Myocyte (in vitro differentiated cells): ENCODE data around the gene ZC3HAV1. TPM values are rescaled to one million over a fixed set of nuclear protein-coding genes. Genes with fewer than 3 reads are reported as not detected.
"Not testable (repeated sequence)": the region's sequence is repeated elsewhere in the genome, so short reads cannot be mapped to it uniquely, and the experiment has no call there.

Experiments used
- DNase-seq: peaks from one replicate; pipeline ENCODE4 v3.0.0-alpha.2; 2012; ENCODE audit warnings: low read depth
- total RNA-seq: library from RNA; depleted of rRNA; stranded (reverse); fragments of >200 nt; gene quantifications from 2 replicates; pipeline ENCODE4 v1.2.3, GENCODE V29; 2014

The ZC3HAV1 gene
- total RNA-seq, 1 donor from 2014 or later, result 29.7 TPM

GRCh38 chr7:139025861-139026260, 83.7 kb downstream of the ZC3HAV1 start:
- not testable (repeated sequence) for DNase-seq

- no peak for DNase-seq
These were observed 86.4 kb downstream of the ZC3HAV1 start for GRCh38 chr7:139023076-139023475.

- DNase-seq, result no peak
These were observed 87.2 kb downstream of the ZC3HAV1 start for GRCh38 chr7:139022286-139022685.

- no peak for DNase-seq
These were observed 90.6 kb downstream of the ZC3HAV1 start for GRCh38 chr7:139018910-139019309.

- DNase-seq, result peak; percentile 82
These were observed 92.5 kb downstream of the ZC3HAV1 start for GRCh38 chr7:139016931-139017511.

- peak; percentile 40 for DNase-seq
These were observed 98.1 kb downstream of the ZC3HAV1 start for GRCh38 chr7:139011373-139011772.

GRCh38 chr7:139004321-139005090, 105.0 kb downstream of the ZC3HAV1 start:
- no peak for DNase-seq

GRCh38 chr7:138999414-138999813, 110.1 kb downstream of the ZC3HAV1 start:
- no peak for DNase-seq

Other genes with a start within 250 kb of the ZC3HAV1 start
- 11.9 and 16.0 TPM in 2 replicates for gene KIAA1549, start 128.3 kb downstream of the ZC3HAV1 start, total RNA-seq
- 16.1 and 31.5 TPM in 2 replicates for gene ZC3HAV1L, start 73.7 kb downstream of the ZC3HAV1 start, total RNA-seq
- gene UBN2, start 121.5 kb upstream of the ZC3HAV1 start, total RNA-seq, result 10.4 and 12.1 TPM in 2 replicates
- gene FMC1, start 231.6 kb upstream of the ZC3HAV1 start, total RNA-seq, result 17.4 and 25.7 TPM in 2 replicates